ENCODE data around the gene EPN1.

DNA sequence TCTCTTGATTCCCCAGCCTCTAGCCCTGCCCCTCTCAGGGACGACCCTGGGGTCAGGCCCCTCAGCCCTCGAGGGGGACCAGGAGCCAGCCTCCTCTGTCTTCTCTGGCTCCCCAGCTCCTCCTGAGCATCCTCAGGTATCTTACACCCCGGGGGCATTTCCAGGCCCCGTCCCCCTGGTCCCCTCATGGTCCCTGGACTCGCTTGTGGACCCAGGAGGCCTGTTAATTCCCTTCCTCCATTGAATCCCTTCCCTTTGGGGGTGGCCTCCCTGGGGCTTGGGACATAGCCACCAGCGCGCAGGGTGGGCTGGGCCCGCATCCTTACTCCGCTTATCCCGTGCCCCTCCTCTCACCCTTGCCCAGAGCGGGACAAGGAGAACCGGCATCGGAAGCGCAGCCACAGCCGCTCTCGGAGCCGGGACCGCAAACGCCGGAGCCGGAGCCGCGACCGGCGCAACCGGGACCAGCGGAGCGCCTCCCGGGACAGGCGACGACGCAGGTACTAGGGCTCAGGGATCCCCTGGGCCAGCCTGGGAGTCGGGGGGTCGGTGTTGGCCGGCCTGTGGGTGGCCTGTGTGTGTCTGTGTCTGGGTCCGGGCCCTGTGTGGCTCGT, 16.1 kb upstream of the EPN1 start:
- TF ChIP-seq, protein P1, sequence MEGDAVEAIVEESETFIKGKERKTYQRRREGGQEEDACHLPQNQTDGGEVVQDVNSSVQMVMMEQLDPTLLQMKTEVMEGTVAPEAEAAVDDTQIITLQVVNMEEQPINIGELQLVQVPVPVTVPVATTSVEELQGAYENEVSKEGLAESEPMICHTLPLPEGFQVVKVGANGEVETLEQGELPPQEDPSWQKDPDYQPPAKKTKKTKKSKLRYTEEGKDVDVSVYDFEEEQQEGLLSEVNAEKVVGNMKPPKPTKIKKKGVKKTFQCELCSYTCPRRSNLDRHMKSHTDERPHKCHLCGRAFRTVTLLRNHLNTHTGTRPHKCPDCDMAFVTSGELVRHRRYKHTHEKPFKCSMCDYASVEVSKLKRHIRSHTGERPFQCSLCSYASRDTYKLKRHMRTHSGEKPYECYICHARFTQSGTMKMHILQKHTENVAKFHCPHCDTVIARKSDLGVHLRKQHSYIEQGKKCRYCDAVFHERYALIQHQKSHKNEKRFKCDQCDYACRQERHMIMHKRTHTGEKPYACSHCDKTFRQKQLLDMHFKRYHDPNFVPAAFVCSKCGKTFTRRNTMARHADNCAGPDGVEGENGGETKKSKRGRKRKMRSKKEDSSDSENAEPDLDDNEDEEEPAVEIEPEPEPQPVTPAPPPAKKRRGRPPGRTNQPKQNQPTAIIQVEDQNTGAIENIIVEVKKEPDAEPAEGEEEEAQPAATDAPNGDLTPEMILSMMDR (IDR thresholded peaks at IDR 0.05 in 4 of 5, conservative IDR thresholded peaks at IDR 0.05 in 1 of 5) = no peak
- TF ChIP-seq POLR2A (IDR thresholded peaks at IDR 0.05) = no peak

All from gastrocnemius medialis (tissue), 4 donors.